Gastroesophageal sphincter (tissue), 3 donors: ENCODE measurements around the gene TEN1.

Experiments
- CTCF ChIP-seq, 4 experiments: fragments of 200-600 bp in 2 of 4; fragments of 450-650 bp in 2 of 4; sonication (generic) in 1 of 4; IDR thresholded peaks; one replicate each; pipeline ENCODE4 v1.5.1; 2017 to 2019; ENCODE audit warnings: antibody characterized with exemption in 4 of 4, mild to moderate bottlenecking in 2 of 4, moderate library complexity in 2 of 4
- POLR2A ChIP-seq, 2 donors: fragments of 450-650 bp; IDR thresholded peaks; one replicate each; pipeline ENCODE4 v1.6.1; 2017; ENCODE audit warnings: antibody characterized with exemption in 2 of 2, mild to moderate bottlenecking in 2 of 2, moderate library complexity in 1 of 2
- POLR2AphosphoS5 ChIP-seq: sonication (generic); formaldehyde crosslinking; IDR thresholded peaks from one replicate; pipeline ENCODE4 v1.6.1; 2017; ENCODE audit warnings: antibody characterized with exemption

- no peak for TF ChIP-seq POLR2A (IDR thresholded peaks at IDR 0.05)
- TF ChIP-seq POLR2AphosphoS5: no peak
- TF ChIP-seq CTCF (IDR thresholded peaks at IDR 0.05): no peak
Measured at GRCh38 chr17:76009447-76009846, 30.4 kb downstream of the TEN1 start.
